Dermis microvascular lymphatic vessel endothelial cell (primary cell): Measurements from ENCODE around the gene CARD16. TPM values are rescaled to one million over a fixed set of nuclear protein-coding genes. Genes with fewer than 3 reads are reported as not detected.

ENCODE experiments used
- DNase-seq, 2 donors: peaks; one replicate each; pipeline versions ENCODE4 v3.0.0 to v3.0.0-alpha.2; 2010; ENCODE audit warnings: low read depth in 2 of 2
- total RNA-seq: library from RNA; depleted of rRNA; stranded (reverse); fragments of >200 nt; gene quantifications from 2 replicates; pipeline ENCODE4 v1.2.1, GENCODE V29; 2014

Gene CARD16
- total RNA-seq, 1 donor from 2014 or later: 53.5 TPM

DNA sequence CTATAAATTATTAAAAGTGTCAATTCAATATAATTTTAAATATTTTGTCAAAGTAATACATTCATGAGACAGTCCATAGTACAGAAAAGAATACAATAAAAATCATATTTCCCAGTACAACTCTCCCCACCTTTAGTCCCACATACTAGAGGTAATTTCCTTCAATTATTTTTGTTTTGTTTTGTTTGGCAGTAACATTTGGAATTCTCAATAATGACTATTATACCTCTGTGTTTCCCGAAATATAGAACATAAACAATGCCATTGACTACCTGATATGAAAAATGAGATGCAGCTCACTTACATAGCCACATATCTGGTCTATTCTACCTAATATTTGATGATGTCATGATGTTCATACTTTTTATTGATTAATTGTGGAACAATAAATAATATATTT, 52.4 kb downstream of the CARD16 start:
- peak; percentile 64 to 73 for DNase-seq

GRCh38 chr11:104991994-104992393, 53.1 kb downstream of the CARD16 start:
- DNase-seq: no peak

Other genes with a start within 250 kb of the CARD16 start
- 6.5 and 7.0 TPM in 2 replicates for gene CASP12, start 146.9 kb downstream of the CARD16 start, total RNA-seq
- 177 and 268 TPM in 2 replicates for gene CASP4, start 76.8 kb downstream of the CARD16 start, total RNA-seq
- not detected in 2 replicates for gene CASP5, start 22.2 kb downstream of the CARD16 start, total RNA-seq
- gene CASP1, start 10.2 kb downstream of the CARD16 start, total RNA-seq: 22.7 and 25.4 TPM in 2 replicates
- gene CARD18, start 94.4 kb upstream of the CARD16 start, total RNA-seq: not detected in 2 replicates